HG02981 (cell line): ENCODE results near the gene MYCN.

Source experiments
- ATAC-seq: cut with Tn5 transposase; IDR thresholded peaks from one replicate; pipeline ENCODE4 v1.9.1; 2021; ENCODE audit warnings: mild to moderate bottlenecking, moderate library complexity; ENCODE audit not compliant: unreplicated experiment

MYCN gene

GRCh38 chr2:15974565-15975260 is 34.4 kb downstream of the MYCN start:
- no peak for ATAC-seq

DNA sequence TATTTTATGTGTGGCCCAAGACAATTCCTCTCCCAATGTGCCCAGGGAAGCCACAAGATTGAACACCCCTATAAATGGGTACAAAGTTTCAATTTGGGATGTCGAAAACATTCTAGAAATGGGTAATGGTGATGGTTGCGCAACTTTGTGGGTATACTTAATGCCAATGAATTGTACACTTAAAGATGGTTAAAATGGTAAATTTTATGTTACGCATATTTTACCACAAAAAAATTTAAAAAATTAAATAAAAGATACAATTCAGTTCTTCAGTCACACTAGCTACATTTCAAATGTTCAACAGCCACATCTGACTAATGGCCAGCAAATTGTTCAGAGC is 34.9 kb downstream of the MYCN start:
- ATAC-seq: no peak

DNA sequence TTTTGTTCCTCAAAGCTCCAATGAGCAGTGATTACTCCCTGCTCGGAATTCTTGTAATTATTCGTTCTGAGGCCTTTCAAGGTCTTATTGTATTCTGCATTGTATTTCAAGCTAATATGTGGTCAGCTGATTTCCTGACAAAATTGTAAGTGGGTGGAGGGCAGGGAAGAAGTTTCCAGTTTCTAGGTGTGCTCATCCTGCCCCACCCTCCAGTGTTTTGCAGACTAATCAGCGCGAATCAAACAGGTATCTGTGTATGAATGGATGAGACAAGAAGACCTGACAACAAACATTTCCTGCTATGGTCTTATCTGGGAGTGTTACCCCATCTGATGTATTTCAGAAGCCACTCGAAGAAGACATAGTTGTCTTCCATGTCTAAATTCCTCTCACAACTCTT is 35.3 kb downstream of the MYCN start:
- ATAC-seq: no peak

GRCh38 chr2:15976354-15976753 is 36.0 kb downstream of the MYCN start:
- no peak for ATAC-seq

DNA sequence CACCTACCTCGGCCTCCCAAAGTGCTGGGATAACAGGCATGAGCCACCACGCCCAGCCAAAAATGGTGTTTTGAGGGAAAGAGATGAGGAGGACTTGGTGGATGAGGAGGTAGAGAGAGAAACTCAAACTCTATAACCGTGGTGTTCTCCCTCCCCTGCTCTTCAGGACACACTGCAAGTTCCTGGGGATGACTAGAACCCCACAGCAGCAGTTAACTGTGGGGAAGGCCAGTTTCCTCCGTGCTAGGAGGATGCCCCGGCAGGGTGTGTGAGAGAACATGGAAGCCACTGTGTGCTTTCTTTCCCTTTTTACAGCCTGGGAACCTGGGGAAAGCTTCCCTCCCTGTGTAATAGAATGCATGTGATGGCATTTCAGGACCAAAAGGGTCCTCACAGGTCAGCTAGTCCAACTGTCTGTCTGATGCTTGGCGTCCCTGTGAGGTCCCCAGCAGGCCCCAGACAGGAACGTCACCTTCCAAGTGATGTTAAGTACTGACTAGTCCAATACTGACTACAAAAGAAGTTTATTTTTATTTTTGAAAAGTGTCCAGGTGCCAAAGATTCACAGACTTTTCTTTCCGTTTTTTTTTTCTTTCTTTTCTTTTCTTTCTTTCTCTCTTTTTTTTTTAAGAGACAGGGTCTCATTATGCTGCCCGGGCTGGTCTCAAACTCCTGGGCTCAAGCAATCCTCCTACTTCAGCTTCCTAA is 38.9 kb downstream of the MYCN start:
- ATAC-seq: no peak

DNA sequence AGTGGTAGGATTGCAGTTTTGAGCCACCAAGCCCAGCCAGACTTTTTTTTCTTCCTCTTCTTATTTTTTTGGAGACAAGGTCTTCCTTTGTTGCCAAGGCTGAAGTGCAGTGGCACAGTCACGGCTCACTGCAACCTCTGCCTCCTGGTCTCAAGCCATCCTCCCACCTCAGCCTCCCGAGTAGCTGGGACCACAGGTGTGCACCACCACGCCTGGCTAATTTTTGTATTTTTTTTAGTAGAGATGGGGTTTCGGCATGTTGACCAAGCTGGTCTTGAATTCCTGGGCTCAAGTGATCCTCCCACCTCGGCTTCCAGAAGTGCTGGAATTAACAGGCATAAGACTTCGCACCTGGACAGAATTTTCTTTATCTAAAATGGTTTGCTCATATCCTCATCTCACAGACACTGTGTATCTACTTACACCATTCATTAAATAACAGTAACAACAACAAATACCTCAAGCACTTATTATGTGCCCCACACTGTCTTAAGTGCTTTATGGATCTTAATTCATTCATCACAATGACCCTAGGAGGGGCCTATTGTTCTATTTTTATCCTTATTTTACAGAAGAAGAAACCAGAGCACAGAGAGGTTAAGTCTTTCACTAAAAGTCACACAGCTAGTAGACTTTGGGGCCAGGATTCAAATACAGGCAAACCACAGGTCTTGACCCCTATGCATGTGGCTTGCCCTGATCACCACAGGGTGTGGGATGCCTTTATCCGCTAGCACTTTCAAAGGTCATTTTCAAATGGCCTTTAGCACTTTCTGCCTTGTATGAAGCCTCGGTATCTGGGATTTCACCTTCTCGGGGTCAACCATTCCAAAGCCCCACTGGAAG is 39.6 kb downstream of the MYCN start:
- no peak for ATAC-seq

DNA sequence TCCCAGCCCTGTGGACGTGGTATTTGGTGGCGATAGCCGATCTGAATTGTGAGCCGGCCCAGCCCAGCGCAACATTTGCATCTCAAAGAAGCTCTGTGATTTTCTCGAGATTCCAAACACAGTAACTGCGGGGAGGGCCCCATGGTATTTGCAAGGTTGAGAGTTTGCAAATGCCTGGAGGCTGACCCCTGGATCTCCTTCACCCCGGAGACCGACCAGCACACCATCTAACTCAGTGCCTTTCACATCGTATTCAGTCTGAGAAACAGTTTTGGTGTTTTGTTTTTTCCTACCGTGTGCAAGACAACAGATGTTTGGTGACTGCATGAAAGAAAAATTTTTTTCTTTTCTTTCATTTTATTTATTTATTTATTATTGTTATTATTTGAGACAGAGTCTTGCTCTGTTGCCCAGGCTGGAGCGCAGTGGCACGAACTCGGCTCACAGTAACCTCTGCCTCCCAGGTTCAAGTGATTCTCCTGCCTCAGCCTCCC is 40.3 kb downstream of the MYCN start:
- no peak for ATAC-seq

DNA sequence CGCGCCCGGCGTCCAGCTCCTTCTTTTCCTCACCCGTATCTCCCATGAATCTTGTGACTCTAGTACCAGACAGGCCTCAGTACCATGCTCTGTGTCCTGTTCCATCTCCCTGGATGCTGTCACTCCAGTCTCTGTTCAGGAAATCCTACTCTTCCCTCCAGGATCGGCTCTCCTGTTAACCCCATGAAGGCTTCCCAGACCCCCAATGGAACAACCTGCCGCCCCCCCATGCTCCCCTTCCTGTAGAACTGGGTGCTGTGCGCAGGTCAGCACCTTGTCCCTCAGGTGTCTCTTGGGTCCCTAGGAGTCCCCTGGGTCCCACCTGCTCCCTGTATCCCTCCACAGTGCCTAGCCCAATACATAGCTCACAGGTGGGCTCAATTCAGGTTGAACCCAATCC is 41.3 kb downstream of the MYCN start:
- no peak for ATAC-seq

DNA sequence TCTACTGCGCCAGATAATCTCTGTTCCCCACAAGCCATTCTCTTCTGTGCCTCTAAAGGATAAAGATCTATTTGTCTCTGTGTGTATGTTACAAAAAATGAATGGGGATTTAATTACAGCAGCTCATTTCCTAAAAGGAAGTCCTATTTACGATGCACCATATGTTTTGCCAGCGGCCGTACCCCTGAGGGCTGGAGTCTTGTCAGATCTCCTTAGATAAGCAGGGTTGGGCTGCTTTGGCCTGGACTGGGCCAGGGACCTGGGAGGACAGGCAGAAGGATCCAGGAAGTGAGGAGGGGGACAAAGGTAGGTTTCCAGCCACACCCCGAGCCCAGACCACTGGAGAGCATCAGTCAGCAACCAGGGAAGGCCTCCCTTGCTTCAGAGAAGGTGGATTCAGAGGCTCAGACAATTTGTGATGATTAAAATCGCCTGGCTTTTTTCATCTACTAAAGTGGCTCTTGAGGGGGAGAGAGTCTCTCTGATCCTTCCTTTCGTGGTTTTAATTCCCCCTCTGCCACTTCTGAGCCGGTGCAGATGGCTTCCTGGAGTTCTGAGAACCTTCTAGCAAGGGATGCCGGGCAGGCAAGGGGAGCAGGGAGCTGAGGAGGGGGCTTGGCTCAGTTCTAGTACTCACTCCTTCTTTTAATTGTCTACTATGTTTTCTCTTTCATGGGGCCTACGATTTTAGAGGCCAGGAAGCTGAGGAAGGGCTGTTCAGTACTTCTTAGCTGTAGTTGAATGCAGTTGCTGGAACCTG is 42.1 kb downstream of the MYCN start:
- no peak for ATAC-seq

GRCh38 chr2:15983496-15983895 is 43.1 kb downstream of the MYCN start:
- ATAC-seq: no peak

- no peak for ATAC-seq
Measured at GRCh38 chr2:15984368-15985255, 44.3 kb downstream of the MYCN start.

GRCh38 chr2:15985531-15985930 is 45.2 kb downstream of the MYCN start:
- no peak for ATAC-seq

- no peak for ATAC-seq
Measured at GRCh38 chr2:15986068-15986560, 45.8 kb downstream of the MYCN start.

DNA sequence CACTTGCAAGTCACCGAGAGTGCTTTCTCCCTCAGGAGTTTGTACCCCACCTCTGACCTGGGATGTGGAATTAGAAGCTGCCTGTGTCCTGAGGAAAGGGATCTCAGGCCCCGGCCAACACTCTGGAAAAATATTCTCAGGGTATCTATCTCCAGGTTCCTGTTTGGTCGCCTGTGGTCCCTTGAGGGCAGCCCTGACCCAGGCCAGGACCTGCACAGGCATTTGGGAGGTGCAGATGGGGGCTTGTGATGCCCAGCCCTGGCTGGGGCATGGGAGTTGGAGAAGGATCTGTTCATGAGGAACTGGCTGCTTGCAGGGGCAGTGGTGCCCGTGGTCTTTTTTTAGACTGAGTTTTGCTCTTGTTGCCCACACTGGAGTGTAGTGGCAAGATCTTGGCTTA is 46.3 kb downstream of the MYCN start:
- ATAC-seq: no peak

DNA sequence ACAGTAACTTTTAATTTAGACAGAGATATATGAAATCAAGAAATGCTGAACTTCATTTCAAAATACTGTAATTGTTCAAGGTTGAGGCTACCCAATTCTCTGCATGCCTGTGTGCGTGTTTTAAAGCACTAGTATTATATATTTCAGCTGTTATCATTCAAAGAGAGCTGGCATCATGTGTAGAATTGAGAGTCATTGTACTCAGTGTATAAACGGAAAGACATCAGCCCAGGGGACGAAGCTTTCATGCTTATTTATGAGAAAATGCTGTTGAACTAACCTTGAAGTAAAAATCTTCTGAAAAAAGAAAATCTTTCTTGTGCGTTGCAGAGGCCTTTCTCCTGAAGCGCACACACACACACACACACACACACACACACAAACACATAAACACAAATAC is 48.4 kb downstream of the MYCN start:
- ATAC-seq: no peak

DNA sequence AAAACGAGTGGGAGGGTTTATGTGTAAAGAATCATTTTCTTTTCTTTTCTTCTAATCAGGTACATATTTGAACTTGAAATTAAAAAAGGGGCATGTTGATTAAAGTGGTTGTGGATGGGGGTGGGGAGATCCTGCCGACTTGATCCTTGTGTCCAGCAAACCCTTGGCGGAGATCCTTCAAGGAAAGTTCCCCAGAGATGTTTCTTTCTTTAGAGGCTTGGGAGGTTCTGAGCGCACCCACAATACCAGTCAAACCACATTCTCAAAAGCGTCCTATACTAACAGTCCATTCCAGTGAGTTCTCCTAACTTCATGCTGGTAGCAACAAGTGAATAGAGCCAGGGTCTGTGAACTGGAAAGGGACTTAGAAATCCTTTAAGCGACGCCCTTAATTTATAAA is 49.2 kb downstream of the MYCN start:
- no peak for ATAC-seq

GRCh38 chr2:15990151-15991101 is 50.1 kb downstream of the MYCN start:
- ATAC-seq: no peak

GRCh38 chr2:15991231-15991630 is 50.9 kb downstream of the MYCN start:
- ATAC-seq: no peak
